HG03159 (cell line): ENCODE data around the gene ZSWIM6.

Experiments used
- ATAC-seq: cut with Tn5 transposase; IDR thresholded peaks from one replicate; pipeline ENCODE4 v1.9.1; 2021; ENCODE audit warnings: mild to moderate bottlenecking, moderate library complexity; ENCODE audit not compliant: unreplicated experiment

Gene ZSWIM6

DNA sequence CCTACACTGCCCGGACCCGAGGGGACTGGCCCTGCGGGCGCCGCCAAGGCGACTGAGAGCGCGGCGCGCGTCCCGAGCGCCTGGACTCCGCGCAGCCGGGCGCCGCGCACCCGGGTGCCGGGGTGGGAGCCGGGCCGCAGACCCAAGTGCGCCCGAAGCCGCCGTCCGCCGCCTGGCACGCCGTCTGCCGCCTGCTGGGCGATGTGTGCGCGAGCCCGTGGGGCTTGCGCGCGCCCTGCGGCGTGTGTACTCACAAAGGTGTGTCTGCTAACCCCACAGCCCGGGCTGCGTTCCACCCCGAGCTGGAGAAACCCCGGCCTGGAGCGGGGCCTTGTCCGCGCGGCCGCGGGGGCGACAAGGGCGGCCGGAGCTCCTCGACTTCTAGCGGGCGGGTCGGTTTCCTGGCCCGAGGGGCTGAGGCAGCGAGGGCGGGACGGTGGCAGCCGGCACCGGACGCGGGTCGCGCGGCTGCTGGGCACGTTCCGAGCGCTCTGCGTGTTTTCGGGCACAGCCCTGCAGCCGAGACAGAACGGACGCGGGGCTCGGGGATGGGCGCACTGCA lies 1.1 kb upstream of the ZSWIM6 start:
- peak; percentile 29 for ATAC-seq

GRCh38 chr5:61332358-61332749 lies 296 bp downstream of the ZSWIM6 start:
- ATAC-seq = no peak

GRCh38 chr5:61332851-61333320 lies 828 bp downstream of the ZSWIM6 start:
- ATAC-seq = no peak

- no peak for ATAC-seq
These were observed 1.4 kb downstream of the ZSWIM6 start for GRCh38 chr5:61333321-61333953.

- ATAC-seq = no peak
These were observed 2.2 kb downstream of the ZSWIM6 start for GRCh38 chr5:61333954-61334867.

GRCh38 chr5:61334868-61335615 lies 3.0 kb downstream of the ZSWIM6 start:
- no peak for ATAC-seq

GRCh38 chr5:61339764-61340163 lies 7.7 kb downstream of the ZSWIM6 start:
- ATAC-seq = no peak

DNA sequence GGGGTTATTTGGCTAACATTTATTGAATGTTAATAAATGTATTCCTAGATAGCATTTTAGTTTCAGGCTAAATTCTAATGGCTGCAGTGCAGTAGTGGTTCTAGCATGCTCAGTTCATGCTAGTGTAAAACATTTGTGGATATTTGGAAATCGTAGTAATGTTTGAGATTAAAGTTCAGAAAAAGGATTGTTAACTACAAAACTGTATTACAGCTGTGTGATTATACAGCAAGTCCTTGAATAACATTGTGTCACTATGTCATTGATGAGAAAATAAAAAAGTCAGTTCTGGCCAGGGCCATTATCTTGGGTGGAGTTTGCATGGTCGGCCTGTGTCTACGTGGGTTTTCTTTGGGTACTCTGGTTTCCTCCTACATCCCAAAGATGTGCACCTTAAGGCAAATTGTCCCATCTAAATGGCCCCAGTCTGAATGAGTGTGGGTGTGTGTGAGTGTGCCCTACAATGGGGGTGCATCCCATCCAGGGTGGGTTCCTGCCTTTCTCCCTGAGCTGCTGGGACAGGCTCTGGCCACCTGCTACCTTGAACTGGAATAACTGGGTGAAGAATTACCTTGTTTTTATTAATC lies 8.8 kb downstream of the ZSWIM6 start:
- no peak for ATAC-seq

DNA sequence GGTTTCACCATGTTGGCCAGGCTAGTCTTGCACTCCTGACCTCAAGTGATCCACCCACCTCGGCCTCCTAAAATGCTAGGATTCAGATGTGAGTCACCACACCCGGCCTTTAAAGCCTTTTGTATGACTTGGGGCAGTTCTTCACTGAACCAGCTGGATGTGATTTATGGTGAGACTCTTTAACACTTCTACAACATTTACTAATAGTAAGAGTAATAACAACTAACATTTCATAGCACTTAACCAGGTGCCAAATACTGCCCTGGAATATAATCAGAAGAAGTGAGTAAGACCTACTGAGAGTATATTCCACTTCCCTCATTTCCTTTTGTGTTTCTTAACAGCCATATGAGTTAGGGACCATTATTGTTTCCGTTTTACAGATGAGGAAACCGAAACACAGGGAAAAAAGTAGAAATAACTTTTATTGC lies 10.0 kb downstream of the ZSWIM6 start:
- no peak for ATAC-seq

DNA sequence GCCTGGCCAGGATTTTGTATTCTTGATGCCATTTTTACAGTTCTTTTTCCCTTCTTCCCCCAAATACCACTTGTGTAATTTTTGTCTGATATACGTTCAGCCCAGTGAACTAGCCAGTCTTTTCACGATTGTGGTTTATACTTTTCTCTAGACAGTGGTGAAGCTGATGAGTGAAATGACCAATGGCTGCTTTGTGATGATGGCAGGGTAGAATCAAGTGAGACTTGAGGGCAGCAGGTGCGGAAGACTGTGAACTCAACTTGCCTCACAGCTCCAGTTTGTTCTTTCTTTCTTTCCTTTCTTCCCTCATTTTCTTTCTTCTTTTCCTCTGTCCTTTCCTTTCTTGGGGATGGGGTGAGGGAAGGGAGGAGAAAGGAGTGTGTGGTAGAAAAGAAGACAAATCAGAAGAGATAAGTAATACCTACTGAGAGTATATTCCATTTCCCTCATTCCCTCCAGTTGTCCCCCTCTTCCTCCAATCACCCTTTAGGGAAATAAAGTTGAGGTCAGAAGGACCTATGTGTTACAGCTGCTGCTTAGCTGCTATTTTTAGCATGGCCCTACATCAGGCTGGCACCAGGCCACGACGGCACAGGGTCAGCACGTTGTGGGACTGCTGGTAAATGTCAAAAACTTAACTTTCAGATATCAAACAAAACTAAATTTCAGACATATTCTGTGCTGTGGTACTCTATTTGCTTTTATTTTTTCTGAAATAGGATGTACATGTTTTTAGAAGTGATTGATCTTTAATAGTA lies 12.3 kb downstream of the ZSWIM6 start:
- no peak for ATAC-seq

DNA sequence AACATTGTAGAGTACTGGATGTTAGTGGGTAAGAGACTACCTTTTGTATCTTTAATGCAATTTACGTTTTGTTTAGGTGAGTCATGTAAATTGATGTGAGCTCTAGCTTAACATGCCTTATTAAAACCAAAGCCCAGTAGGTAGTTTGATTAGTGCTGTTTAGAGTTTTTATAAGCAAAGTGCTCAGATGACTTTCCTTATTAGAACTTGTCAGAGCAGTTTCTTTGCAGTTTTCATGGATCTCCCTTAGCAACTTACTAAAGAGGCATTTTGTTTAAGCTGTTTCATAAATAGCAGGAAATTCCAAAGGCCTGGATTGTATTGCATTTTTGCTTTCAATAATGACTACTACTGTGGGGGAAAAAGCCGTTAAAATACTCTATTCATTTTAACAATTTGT lies 14.5 kb downstream of the ZSWIM6 start:
- ATAC-seq = no peak

GRCh38 chr5:61347080-61347479 lies 15.0 kb downstream of the ZSWIM6 start:
- ATAC-seq = no peak

DNA sequence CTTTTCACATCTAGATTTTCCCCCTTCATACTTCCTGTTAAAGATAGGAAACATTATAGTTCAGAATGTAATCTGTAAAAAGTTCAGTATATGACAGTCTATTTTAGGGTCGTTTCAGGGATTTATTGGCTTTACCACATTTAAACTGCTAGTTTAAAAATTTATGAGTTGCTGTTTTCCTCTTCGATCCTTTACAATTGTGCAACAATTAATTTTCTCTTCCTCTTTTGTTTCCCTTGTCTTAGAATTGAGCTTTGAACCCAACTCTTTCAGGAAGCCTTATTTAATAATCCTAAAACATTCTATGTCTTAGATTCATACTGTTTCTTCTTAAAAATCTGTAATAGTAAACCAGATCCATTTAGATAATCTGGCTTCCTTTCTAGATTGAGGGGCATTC lies 16.4 kb downstream of the ZSWIM6 start:
- no peak for ATAC-seq

- no peak for ATAC-seq
These were observed 17.9 kb downstream of the ZSWIM6 start for GRCh38 chr5:61349935-61350334.

DNA sequence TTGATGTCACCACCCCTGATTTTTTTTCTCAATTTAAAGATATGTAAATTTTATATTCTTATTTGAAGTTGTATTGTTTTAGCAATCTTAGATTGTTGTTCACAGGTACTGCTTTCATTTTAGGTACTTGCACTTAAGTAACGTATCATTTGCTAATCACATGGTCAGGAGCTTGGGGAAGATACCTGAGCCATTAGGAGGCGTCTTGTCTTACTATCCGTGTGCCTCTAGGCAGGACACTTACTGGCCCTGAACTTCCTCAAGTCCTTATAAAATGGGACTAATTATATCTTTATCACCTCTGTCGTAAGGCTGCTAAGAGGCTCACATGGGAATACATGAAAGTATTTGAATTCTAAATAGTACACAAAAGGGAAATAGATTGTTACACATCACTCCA lies 18.5 kb downstream of the ZSWIM6 start:
- ATAC-seq = no peak

GRCh38 chr5:61351733-61352132 lies 19.7 kb downstream of the ZSWIM6 start:
- ATAC-seq = no peak

DNA sequence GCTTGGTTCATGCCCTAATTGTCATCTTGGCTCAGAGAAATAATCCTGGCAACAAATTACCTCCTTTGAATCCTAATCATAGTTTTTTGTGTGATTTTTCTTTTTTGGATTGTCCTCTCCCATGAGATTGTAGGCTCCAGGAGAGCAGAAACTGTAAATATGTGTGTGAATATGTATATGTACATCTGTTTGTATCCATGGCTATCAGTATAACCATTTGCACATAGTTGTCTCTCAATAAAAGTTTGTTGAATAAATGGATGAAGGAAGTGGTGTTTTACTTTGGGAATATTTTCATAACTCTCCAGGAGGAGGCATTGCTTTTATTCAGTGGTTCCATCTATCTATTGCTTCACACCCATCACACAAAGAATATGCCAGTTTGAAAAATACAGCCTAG lies 20.1 kb downstream of the ZSWIM6 start:
- ATAC-seq = no peak

DNA sequence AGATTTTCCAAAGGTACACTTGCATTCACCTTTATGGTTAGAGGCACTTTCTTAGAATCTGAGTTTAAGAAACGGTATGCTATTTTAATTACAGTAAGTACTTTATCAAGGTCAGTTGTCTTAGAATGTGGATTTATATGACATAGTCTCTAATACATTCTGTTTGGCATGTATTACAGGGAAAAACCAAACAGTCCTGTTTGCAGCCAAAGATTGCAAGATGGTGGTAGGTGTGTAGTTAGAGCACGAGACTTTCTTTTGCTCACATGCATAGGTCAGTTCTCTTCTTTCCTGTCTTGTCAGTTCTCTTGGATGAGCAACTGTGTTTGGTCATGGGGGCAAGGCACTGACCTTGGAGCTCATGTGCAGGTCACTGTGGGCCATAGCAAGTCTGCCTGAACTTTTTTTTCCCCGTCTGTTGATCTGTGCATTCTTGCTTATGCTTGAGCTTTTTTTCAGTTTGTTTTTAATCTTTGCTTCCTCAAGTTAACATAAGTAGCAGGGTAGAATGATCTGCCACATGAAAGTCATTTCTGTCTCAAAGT lies 20.6 kb downstream of the ZSWIM6 start:
- no peak for ATAC-seq

DNA sequence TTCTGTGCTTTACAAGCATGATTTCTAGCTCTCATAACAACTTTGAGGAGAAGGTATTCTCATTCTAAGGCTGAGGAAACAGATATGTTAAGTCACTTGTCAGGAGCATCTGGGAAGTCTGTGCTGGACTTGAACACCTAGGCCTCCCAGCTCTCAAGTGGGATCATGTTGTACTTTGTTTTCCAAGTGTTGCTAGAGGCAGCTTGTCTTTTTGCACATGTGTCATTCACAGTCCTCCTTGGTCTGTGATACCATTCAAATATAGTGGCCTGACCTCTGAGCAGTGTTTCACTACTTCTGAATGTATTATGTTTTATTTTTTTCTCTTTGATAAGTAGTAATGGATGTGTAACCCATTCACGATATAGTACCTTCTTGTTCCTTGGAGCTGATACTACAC lies 21.2 kb downstream of the ZSWIM6 start:
- no peak for ATAC-seq

DNA sequence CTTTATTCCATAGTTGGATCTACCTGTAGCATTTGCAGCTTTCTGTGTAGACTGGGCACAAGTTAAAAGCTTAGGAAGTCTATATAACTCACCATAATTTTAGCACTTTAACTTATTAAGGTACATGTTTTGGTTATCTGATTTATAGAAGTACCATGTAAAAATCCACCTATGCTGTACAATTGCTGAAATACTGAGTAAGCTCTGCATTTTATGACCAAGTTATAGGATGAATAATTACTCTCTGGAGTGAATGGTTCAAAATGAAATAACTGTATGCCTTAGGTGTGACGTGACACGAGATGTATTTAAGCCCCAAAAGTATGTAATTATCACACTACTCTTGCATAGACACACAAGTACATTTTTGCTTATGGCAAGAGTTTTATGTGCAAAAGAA lies 22.1 kb downstream of the ZSWIM6 start:
- no peak for ATAC-seq
